GM18511 (cell line): Measurements from ENCODE around the gene CELF2.

Source experiments
- ATAC-seq: cut with Tn5 transposase; IDR thresholded peaks from one replicate; pipeline ENCODE4 v1.9.1; 2021; ENCODE audit warnings: mild to moderate bottlenecking, moderate library complexity; ENCODE audit not compliant: unreplicated experiment

The CELF2 gene

DNA sequence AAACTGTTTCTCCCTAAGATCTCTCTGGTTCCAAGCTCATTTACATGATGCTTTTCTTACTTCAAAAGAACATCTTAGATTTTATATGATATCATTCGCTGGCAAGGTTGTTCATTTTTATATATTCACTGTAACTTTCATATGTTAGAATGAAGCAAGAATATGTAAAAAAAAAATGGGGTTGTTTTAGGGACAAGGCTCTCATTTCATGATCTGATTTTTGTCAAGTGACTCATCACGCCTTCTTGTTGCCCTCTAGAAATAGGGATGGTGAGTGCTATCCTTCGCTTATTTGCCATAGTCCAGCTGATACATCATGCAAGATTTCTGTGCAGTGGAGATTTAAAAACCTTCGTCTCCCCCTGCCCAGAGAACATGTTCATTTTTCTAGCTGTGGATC, 14.0 kb upstream of the CELF2 start:
- no peak for ATAC-seq

DNA sequence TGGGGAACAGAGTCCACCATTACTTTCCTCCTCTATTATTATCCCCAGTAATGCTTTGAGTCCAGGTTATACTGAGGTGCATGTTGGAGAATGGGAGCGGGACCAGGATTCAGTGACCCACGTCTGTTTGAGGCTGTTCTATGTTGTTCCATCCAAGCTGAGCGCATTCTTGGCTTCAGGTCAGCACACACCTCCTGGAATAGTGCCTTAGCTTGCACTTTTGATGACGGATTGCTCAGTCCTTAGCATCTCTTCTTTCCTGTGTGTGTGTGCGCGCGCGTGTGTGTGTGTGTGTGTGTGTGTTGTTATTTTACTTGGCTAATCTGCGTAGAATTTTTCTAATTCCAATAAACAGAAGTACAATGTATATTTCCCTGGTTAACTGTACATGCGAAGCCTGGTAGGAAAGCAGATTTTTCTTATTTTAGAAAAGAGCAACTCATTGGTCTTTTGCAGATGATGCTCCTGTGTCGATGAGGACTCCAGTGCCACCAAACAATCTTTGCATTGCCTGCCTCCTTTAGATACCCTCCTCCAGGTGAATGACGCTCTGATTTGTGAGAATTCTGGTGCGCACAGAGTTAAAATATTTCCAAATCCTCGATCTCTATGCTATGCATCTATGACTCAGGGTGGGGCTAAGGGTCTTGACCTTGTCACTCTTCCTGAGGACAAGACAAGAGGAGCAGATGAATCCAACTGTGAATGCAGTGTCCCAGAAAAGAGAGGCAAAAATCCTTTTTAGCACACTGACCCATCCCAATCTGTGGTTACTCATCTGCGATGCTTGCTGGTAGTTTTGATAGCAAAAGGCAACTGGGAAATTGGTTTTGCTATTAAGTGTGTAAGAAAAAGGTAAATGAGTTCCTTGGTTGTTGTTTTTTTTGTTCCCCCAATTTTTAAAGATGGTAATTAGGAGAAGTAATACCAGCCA, 13.3 kb upstream of the CELF2 start:
- ATAC-seq: no peak

DNA sequence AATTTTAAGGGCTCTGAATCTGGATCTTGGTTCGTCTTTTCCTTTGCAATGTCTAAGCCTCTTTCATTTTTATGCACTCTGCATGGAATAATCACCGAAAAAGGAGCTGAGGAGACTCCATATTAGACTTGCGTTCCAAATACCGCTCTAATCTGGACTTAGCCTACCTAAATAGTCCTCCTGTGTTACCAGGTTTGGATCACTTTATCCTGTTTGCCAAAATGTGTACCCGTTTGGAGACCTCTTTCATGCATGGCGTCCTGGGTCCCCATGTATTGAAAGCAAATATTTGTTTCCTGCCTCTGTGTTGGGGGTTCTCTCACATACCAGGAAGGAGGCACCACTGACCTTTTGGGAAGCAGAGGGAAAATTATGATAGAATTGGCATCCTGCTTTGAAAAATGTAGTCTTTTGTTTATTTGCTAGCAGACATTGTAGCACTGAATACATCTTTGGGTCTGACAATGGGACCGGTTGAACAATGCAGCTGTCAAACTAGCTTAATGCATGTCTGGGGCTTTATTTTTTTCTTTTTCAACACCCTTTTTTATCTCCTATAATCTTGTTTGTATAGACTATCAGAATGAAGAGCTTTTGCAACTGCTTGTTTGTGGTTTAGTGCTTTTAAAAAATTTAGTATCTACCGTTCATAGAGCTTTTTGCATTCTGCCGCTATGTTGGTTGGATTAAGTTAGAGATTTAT, 11.8 kb upstream of the CELF2 start:
- ATAC-seq: no peak

DNA sequence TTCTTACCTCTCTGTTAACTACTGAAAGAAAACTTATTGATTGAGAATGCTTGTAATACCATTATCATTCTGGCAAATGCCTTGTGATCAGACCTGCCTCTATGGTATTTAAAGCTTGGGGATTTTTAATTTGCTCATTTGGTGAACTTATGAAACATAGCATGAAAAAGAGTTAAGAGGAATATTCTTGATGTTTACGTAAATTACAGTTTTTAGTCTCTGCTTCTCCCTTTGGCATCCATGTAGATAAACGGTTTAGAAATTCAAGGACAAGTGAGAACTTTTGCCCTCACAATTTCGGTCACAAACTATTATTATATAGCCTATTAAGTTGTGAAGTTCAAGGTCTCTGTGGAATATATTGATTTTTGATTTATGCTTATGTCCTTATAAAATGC, 11.2 kb upstream of the CELF2 start:
- no peak for ATAC-seq

DNA sequence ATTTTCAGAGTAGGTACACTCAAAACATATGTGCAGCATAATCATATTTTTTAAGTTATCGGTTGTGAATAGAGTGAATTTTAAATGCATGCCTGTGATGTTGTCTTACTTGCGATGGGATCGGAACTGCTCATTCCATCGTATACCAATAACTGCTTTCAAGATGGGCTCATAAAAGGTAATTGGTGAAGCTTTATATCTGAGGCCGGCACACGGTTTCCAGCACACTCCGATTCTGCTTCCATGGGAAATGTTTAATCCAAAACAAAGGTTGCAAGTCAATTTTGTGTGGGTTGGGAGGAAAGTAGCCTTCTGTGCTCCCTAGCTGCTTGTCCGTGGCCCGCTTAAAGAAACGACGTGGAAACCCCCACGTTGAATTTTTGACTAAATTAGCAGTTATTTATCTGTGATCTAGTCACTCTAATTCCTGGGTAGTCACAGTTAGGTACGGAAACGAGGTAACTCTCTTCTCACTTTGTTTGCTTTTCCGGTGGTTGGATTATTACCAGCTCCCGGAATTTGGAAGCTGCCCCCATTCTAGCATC, 10.1 kb upstream of the CELF2 start:
- no peak for ATAC-seq

DNA sequence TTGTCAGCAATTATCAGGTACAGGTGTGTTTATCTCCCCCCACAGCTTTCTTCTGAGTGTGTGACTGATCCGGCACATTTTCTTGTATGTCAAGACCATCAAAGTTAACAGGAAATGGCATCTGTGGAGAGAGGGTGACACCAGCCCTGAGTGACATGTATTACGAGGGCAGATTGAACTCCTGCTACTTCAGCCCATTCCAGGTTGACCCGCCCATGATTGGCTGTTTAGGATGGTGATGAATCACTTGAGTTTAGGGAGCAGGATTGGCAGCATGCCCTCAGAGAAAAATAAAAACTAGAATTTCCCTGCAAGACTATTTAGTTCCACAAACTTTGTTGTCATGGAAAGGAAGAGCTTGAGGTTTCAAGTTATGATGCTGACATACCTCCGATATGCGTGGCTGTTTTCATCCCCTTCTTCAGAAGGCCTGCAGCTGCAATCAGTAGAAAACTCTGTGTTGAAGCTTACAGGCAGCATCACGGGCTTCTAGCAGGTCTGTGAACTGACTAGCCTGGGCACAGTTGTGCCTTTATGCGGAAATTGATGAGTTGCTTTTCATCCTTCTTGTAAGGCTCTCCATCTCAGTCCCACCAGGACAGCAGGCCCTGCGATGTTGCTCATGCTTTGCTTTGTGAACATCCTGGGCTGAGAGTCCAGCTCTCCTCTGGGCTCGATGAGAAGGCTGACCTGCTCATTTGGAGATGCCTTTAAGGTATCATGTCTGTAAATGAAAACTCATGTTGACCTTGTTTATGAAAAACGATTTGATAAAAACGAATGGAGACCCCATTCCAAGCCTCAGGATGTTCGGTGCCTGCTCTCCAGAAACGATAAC, 8.0 kb upstream of the CELF2 start:
- no peak for ATAC-seq

DNA sequence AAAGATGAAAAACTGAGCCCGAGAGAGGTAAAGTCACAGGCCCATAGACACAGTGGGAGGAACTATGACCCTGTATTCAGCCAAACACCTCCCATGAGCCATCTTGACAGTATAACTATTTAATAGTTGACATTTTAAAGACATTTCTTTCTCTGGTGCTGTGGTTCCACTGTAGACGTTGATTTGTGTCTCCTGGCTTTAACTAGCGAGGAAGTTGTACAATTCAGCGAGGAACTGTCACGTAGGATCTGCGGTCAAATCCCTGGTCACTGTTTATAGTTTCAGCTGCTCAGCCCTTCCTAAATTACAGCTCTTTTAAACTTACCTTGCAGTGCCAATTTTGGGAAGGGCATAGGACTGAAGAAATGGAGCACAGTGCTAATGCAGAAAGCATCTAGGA, 7.1 kb upstream of the CELF2 start:
- ATAC-seq: no peak

DNA sequence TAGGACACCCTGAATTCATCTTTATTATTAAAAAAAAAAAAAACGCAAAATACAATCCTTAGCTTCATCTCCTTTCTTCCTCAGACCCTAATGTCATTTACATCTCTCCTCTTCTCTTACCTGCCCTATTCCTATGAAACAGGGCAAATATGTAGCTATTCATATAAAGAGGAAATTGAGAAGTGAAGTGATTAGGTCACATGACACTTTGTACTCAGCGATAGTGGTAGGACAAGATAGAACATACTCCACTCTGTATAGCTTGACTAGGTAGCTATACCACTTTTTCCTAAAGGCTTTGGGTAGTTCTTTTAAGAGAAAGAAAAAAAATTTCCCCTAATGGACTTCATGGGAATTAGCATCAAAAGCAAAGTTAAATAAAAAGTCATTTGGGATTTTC, 6.2 kb upstream of the CELF2 start:
- no peak for ATAC-seq

DNA sequence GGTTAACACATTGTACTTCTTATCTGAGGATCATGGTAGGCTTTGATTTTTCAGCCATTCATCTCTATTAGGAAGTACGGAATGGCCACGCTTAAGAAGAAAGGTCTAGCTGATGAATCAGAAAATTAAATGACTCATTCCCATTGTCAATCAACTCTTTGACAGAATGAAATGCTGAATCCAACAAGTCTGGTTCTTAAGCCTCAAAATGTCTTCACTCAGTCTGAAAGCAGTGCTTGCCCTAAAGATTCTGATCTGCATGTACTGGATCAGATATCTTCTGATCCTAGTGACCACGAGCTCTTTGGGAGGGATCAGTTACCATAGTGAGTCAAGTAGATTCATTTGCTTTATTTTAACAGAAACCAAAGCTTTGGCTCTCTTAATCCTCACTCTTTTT, 5.7 kb upstream of the CELF2 start:
- no peak for ATAC-seq

DNA sequence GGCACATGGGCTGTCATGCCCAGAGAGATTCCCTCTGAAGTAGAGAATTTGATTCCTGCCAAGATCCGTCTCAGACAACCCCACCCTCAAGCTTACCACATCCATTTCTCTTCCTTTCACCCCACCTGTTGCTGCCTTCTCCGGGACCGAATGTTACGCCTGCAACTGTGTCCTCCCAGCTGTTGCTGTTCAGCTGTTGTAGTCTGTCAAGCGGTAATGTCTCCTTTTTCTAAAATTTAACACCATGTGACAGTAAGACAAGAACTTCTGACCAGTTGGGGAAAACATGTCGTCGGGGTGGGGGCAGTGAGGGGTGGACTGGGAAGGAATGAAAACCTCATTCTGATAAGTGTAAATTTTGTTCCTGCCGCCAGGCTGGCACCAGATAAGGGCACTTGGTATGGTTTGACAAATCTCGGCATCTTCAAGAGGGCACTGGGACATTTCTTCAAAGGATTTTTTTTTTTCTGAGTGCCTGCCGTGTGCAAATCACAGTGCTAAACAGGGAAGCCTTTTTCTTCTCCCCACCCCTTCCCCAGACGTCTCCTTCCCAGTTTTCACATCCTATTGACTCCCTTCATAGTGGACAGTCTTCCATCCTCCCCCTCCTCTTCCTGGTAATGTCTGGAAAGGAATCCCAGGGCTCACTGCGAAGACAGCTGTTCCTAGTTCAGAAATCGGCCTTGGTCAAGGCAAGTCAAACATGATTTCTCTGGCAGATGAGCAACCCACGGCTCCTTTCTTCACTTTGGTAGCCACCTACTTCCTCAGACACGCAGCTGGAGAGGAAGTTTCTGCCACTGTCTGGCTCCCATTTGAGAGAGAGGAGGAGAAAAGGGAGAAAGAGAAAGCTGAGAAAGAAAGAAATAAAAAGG, 5.0 kb upstream of the CELF2 start:
- no peak for ATAC-seq

DNA sequence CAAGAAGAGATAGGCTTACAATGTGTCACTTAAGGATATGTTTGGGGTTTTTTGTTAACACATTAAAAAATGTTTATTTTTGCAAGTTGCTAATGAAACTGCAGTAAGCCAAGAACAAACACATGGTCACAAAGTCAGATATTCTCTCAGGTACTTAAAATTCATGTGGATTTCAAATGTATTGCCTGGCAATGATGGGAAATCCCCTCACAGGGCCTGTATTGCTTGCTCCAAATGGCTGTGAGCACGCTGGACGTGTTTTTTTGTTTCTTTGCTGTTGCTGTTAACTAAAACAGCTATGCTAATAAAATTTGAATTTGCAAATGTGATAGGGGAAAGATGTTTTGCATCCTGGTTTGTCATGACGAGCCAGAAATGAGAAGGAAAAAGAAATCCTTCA, 3.8 kb upstream of the CELF2 start:
- ATAC-seq: no peak

DNA sequence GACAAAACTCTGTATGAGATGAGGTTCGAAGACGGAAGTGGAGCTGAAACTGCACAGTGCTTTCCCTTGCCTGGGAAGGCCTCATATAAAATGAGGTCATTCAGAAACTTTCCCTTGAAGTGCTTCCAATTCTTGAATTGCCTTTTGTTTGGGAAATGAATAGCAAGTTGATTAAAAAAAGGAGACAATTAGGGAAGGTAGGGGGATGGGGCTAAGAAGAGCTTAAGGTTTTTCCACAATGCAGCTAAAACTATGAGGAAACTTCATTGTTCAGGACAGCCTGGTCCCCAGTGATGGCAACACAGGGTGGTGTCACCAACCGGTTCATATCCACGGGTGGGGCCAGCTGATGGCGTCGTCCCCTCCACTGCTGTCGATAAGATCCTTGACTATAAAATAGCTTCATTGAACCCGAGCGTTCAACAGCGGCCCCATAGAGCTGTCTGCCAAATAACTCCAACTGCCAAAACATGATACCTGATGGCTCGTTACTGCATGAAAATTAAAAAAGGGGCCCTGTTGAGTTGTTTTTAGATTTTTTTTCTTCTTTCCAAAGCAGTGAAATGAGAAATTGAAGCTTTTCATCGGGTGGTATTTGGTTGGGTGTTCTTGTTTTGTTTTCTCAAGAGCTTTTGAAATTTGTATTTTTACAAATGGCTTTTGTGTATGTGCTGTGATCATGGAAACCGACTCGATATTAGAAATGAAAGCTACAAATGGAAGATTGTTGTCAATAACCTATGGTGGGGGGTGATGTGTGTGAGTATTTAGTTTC, 2.8 kb upstream of the CELF2 start:
- no peak for ATAC-seq

DNA sequence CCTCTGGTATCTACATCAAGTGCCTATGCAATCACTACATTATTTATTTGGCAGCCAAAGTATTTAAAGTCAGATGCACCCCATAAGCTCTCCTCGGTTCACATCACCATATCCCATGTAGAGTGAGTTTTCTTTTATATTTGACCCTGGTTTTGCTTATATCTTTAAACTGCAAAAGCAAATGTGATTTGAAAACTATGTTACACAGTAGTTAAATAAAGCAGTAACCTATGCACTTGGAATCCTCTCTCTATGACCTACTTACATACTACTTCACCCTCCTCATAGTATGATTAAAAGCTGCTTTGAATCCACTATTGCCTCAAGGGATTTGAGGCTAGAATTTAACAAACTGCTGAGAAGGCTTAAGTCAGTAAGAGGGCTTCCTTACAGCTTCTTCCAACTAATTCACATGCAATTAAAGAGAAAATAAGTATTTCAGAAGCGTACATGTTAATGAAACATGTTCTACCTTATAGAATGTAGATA, 2.2 kb upstream of the CELF2 start:
- no peak for ATAC-seq

DNA sequence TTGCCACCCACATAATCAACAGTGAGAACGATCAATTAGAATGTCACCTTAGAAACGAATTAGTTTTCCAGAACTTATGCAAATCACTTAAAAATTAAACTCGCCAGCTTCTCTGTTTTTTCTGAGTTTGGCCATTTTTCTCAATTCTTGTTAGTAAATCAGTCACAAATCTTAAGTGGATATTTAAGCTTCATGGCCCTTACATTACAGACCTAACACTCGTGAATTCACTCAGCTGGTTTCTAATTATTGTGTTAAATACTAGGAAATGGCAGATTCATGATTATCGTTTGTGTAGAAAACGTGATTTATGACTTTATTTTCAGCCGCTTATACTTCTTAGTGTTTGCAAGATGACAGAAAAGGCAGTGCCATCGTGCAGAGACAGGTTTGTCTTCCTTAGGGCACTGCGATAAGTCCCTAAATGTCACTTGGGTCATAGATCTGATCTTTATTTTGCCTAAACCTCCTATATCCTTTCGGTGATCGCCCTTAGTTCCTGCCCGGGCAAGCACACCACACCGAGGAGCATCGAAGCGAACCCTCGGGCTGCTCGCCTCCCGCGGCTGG, 587 bp upstream of the CELF2 start:
- ATAC-seq: peak; percentile 52

DNA sequence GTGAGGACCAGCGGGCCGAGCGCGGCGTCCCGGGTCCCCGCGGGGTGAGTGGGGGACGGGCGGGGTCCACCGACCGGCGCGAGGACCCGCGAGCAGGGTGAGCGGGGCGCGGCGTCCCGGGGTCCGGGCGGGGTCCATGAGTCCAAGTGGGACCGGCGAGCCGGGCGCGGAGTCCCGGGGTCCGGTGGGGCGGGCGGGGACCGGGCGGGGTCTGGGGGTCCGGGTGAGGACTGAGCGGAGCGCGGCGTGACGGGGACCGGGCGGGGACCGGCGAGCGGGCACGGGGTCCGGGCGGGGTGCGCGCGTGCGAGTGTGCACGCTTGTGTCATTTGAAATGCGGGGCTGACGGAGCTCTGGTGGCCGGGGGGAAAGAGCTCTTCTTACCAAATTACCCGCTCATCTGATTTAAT, 765 bp downstream of the CELF2 start:
- ATAC-seq: peak; percentile 30

DNA sequence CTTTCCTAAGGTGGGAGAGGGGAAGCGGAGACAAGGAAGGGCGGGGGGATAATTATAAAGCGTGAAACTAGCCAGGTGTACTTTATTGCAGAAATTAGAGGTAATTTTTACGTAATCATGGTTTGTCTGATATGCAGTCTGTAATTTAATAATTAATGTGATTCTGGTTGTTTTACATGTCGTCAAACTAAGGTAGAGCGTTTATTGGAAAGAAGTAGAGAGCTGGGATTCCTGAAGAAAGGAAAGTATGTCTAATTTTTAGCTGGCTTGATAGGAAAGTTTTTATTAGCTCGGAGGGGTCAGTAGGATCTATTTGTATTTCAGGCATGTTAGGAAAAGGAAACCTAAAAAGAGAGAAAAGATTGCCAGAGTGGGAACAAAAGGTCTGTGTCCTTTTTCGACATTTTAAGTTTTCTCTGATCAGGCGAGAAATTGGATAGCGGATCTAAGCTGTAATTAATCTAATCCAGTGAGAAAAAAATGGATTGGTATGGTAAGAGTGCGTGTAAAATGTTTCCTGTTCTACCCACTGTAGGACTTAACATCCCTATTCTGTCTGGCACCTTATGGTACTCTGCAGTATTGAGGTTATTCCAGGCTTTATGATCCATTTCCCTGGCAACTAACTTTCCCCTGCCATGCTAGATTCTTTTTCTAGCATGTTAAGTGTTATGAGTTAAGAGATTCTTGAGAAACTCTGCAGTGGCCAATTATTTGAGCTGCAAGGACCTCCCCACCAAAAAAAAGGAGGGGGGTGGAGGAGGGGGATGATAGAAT, 1.4 kb downstream of the CELF2 start:
- ATAC-seq: no peak

DNA sequence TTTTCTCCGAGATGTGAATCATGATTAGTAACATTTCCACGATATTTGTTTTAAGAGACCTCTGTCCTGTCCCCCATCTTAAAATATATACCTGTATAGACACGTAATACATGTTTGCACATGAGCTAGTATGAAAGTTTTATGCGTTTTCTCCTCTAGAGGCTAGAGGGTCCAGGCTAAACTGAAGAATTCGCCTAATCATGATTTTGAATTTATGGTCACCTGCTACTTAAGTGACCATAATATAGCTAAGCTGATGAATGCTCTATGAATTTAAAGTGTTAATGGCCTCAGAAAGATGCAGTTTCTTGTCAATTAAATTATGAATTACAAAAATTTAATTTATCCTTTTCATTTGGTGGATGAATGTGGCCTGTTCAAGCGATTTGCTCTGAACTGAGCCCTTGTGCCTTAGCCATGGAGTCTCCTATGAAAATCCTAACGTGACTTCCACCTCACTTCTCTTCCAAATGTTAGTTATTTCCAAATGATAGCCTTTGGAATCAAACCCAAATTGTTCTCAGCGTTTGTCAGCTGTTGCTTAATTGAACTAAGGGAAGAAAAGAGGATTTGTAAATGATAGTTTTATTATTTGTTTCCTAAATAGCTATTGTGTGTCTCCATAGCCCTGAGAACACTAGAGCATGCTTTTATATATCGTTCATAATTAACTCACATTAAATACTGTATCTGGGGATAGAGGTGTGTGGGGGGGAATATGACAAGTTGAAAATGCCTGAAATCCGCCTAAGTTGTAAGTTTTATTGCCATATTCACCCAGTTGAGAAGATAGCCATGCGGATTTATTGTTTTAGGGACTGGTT, 2.3 kb downstream of the CELF2 start:
- ATAC-seq: no peak
